GM18517 (cell line): Measurements from ENCODE around the gene NUP88.

Source experiments
- ATAC-seq: cut with Tn5 transposase; IDR thresholded peaks from one replicate; pipeline ENCODE4 v1.9.1; 2021; ENCODE audit warnings: mild to moderate bottlenecking, moderate library complexity; ENCODE audit not compliant: unreplicated experiment

The NUP88 gene

DNA sequence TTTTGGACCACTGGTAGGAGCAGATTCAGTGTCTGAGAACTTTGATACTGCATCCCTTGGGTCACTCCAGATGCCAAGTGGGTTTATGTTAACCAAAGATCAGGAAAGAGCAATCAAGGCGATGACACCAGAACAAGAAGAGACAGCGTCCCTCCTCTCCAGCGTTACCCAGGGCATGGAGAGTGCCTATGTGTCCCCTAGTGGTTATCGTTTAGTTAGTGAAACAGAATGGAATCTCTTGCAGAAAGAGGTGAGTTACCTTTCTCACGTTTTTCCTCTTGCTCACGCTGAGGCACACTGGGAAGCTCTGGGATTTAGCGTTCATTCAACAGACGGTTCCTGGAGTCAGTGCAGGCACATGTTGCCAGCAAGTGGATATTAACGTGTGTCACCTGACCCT is 58.0 kb downstream of the NUP88 start:
- ATAC-seq: no peak

DNA sequence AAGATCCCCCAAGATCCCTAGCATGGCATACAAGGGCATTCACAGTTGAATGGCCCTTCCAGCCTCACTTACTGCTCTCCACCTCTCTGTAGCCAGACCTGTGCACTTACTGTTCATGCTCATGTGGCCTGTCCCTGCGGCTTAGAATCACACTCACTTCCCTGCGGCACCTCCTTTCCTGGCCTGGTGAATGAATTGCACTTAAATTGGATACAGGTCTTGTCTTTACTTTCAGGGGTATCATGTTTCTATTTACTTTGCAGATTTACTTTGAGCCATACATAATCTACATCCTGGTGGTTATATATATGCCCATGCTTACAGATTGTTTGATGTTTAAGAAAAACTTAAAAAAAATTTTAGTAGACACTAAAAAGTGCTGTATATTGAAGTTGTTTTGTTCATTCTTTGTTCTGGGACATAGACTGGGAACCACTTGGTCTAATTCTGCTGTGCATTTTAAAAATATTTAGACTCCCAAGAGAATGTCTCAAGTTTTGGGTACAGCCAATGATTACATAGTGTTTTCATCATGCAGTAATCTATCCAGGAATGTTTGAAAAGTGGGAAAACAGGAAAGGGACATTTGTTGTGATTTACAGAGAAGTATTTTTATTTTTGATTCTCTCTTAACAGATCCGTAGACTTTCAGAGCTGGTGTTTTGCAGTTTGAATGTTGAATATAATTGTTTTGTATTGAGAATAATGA is 63.9 kb downstream of the NUP88 start:
- ATAC-seq: no peak

GRCh38 chr17:5354886-5355415 is 64.5 kb downstream of the NUP88 start:
- no peak for ATAC-seq

DNA sequence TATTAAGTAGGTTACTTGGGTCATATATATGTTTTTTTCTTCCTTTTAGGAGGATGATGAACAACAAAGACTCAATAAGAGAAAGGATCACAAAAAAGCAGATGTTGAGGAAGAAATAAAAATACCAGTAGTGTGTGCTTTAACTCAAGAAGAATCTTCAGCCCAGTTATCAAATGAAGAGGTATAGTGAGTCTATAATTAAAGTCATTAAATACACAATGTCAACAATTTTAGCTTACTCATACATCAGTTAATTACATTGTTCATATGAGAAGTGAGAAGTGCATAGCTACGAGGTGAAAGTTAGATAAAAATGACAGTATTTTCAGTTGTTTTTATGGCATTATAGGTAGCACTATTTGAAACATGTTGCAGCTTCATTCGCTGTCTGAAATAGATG is 65.2 kb downstream of the NUP88 start:
- no peak for ATAC-seq

- ATAC-seq: no peak
These were observed 66.7 kb downstream of the NUP88 start for GRCh38 chr17:5352681-5353289.

GRCh38 chr17:5344914-5345313 is 74.5 kb downstream of the NUP88 start:
- no peak for ATAC-seq
